B cell (primary cell): ENCODE measurements around the gene CST9L. TPM values are rescaled to one million over a fixed set of nuclear protein-coding genes. Genes with fewer than 3 reads are reported as not detected.

Experiments
- ATAC-seq: fragments of 200-7000 bp; cut with Tn5 transposase; one replicate; pipeline ENCODE4 v1.10.0; 2021; ENCODE audit warnings: low read depth, mild to moderate bottlenecking, moderate number of reproducible peaks, moderate library complexity
- CTCF ChIA-PET: fragments of 350-600 bp; sonication (Branson Sonifier 250); formaldehyde crosslinking; loops from one replicate; lab custom pipeline; 2021; ENCODE audit warnings: antibody characterized with exemption, inconsistent platforms; lab: Charles Lee
- POLR2A ChIA-PET: fragments of 350-600 bp; sonication (Branson Sonifier 250); formaldehyde crosslinking; loops from one replicate; lab custom pipeline; 2021; ENCODE audit warnings: antibody characterized with exemption; lab: Charles Lee
- DNase-seq: peaks from one replicate; pipeline ENCODE4 v3.0.0; 2013
- H2AFZ ChIP-seq: 2 replicates; pipeline ENCODE4 v1.6.1; 2012; ENCODE audit warnings: mild to moderate bottlenecking, low read depth, low read length; ENCODE audit not compliant: insufficient read depth, poor library complexity, severe bottlenecking
- H3K27ac ChIP-seq, 2 donors: 1 replicate in 1 of 2; 2 replicates in 1 of 2; pipeline ENCODE4 v1.5.1; 2012 to 2013; ENCODE audit warnings: low read length in 2 of 2, mild to moderate bottlenecking in 2 of 2, moderate library complexity in 1 of 2
- H3K27me3 ChIP-seq, 4 experiments: fragments of 200-600 bp in 1 of 4; sonication (generic) in 1 of 4; replicated peaks in 1 of 4; 1 replicate in 2 of 4; 2 replicates in 2 of 4; pipeline versions ENCODE4 v1.6.1 to v1.7.0; 2013 to 2016; ENCODE audit warnings: low read length in 3 of 4, mild to moderate bottlenecking in 2 of 4, mixed read lengths in 1 of 4, moderate library complexity in 1 of 4; ENCODE audit not compliant: insufficient read depth in 4 of 4, control insufficient read depth in 3 of 4; ENCODE audit errors: control extremely low read depth in 1 of 4
- H3K36me3 ChIP-seq, 2 experiments: replicated peaks in 1 of 2; 1 replicate in 1 of 2; 2 replicates in 1 of 2; pipeline versions ENCODE4 v1.6.1 to v1.7.1; 2013; ENCODE audit warnings: low read length in 1 of 2; ENCODE audit not compliant: insufficient read depth in 2 of 2, control insufficient read depth in 1 of 2; ENCODE audit errors: control extremely low read depth in 1 of 2, extremely low read depth in 1 of 2
- H3K4me1 ChIP-seq, 2 donors: fragments of 200-600 bp in 1 of 2; sonication (generic) in 1 of 2; 1 replicate in 1 of 2; 2 replicates in 1 of 2; pipeline versions ENCODE4 v1.5.1 to v1.6.1; 2013 to 2017; ENCODE audit warnings: low read length in 2 of 2; ENCODE audit not compliant: control insufficient read depth in 2 of 2, insufficient read depth in 2 of 2
- H3K4me2 ChIP-seq: replicated peaks from 2 replicates; pipeline ENCODE3; 2012; ENCODE audit warnings: mild to moderate bottlenecking, low read depth, low read length; ENCODE audit not compliant: poor library complexity, severe bottlenecking
- H3K4me3 ChIP-seq, 5 experiments: fragments of 200-600 bp in 1 of 5; sonication (generic) in 1 of 5; 1 replicate in 3 of 5; 2 replicates in 2 of 5; pipeline versions ENCODE4 v1.5.1 to v1.7.0; 2011 to 2016; ENCODE audit warnings: low read length in 4 of 5, mild to moderate bottlenecking in 4 of 5, low read depth in 2 of 5, control low read depth in 1 of 5, moderate library complexity in 1 of 5; ENCODE audit not compliant: insufficient read depth in 1 of 5; ENCODE audit errors: control extremely low read depth in 1 of 5, extremely low read depth in 1 of 5
- H3K79me2 ChIP-seq: fragments of 200-600 bp; sonication (generic); one replicate; pipeline ENCODE4 v1.6.0; 2016; ENCODE audit warnings: low read length; ENCODE audit not compliant: control insufficient read depth, insufficient read depth
- H3K9ac ChIP-seq: fragments of 200-600 bp; sonication (generic); 2 replicates; pipeline ENCODE4 v1.6.1; 2017; ENCODE audit warnings: mild to moderate bottlenecking, low read length, moderate library complexity
- H3K9me3 ChIP-seq, 3 donors: one replicate each; pipeline versions ENCODE4 v1.6.1 to v1.7.1; 2013; ENCODE audit warnings: low read length in 2 of 3; ENCODE audit not compliant: control insufficient read depth in 2 of 3, insufficient read depth in 1 of 3; ENCODE audit errors: control extremely low read depth in 1 of 3
- H4K20me1 ChIP-seq: 2 replicates; pipeline ENCODE4 v1.6.0; 2012; ENCODE audit warnings: mild to moderate bottlenecking, low read length; ENCODE audit not compliant: insufficient read depth, control insufficient read depth, poor library complexity, severe bottlenecking
- H3K27ac Mint-ChIP-seq: one replicate; pipeline ENCODE4 v1.8.0; 2021; ENCODE audit warnings: mixed read lengths
- H3K27me3 Mint-ChIP-seq: one replicate; pipeline ENCODE4 v1.8.0; 2021; ENCODE audit warnings: mixed read lengths
- H3K4me1 Mint-ChIP-seq: one replicate; pipeline ENCODE4 v1.8.0; 2021; ENCODE audit warnings: mixed read lengths
- H3K4me3 Mint-ChIP-seq: one replicate; pipeline ENCODE4 v1.8.0; 2021; ENCODE audit warnings: mixed read lengths
- H3K9me3 Mint-ChIP-seq: one replicate; pipeline ENCODE4 v1.8.0; 2022; ENCODE audit warnings: mixed read lengths; ENCODE audit not compliant: insufficient read depth
- EZH2 ChIP-seq: IDR thresholded peaks from 2 replicates; pipeline ENCODE4 v1.6.1; 2012; ENCODE audit warnings: borderline replicate concordance, low read depth, mild to moderate bottlenecking, moderate library complexity, low read length; ENCODE audit not compliant: insufficient read depth, poor library complexity, severe bottlenecking
- WGBS: methylation state at CpG from one replicate; pipeline ENCODE4 v1.1.5; 2013; ENCODE audit warnings: missing lambda C conversion rate; ENCODE audit not compliant: insufficient coverage; 5-methylcytosine and 5-hydroxymethylcytosine counted together
- intact Hi-C: fragments of 100-400 bp; cut with micrococcal nuclease; formaldehyde crosslinking; loops from one replicate; pipeline ENCODE4 v1.10.0; 2022
- polyA plus RNA-seq: library from polyadenylated mRNA; depleted of rRNA; stranded (reverse); fragments of >200 nt; gene quantifications from 2 replicates; pipeline ENCODE4 v1.2.3, GENCODE V29; 2012
- total RNA-seq, 2 donors: library from RNA; stranded (reverse); fragments of 120-200 nt in 1 of 2; gene quantifications; 1 replicate in 1 of 2; 2 replicates in 1 of 2; pipeline versions ENCODE4 v1.2.3 to v1.2.4, GENCODE V29; 2013 to 2022
- TF ChIP-seq, protein P1 (sequence below): fragments of 200-600 bp; IDR thresholded peaks from one replicate; pipeline ENCODE4 v1.8.0; 2022; ENCODE audit warnings: antibody characterized with exemption, mild to moderate bottlenecking

The CST9L gene
- total and polyA plus RNA-seq, 2 donors (not counting 1 experiment from before 2014, with no cell fraction given): not detected

DNA sequence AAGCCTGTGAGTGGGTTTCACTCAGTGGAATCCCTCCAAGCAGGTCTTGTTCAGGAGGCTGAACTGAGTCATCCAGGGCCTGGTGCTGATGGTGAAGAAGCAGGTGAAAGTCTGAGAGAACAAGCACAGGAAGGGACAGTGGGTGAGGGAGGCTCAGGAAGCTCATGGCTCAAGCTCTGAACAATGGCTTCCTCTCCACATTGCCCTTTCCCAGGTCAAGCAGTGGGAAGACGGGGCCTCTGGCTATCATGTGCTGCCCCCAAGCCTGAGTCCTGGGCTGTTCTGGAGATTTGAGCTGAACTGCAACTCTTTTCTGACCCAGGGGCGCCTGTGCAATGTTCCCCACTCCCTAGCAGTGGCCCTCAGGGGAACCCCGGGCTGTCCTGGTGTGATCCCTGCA lies 3.4 kb downstream of the CST9L start:
- Histone ChIP-seq H2AFZ (no peak overlapping the region), H3K79me2 (no peaks in the 10 kb centered on the region), H3K9ac (no peak overlapping the region), H3K4me3 (no peak overlapping the region), H3K4me2 (no peak overlapping the region), H4K20me1 (no peaks in the 10 kb centered on the region), H3K4me1 (no peaks in the 10 kb centered on the region), H3K36me3 (no peaks in the 10 kb centered on the region), H3K27me3 (no peaks in the 10 kb centered on the region), H3K27ac (no peak overlapping the region), H3K9me3 (peaks cover 3 to 23% (median 11%) of the 10 kb centered on the region in 3 donors)
- 93% methylated on average over 3 of the region's 3 CpGs for whole genome bisulfite sequencing
- intact Hi-C loops: no loop called here
- POLR2A ChIA-PET: no interaction called here
- ATAC-seq (no peak), DNase-seq (no peak)
- no peak overlapping the region for H3K4me3 Mint-ChIP-seq
- no peak overlapping the region for H3K27ac Mint-ChIP-seq
- CTCF ChIA-PET: no interaction called here
- H3K4me1 Mint-ChIP-seq: no peaks in the 10 kb centered on the region
- H3K9me3 Mint-ChIP-seq: peaks cover 2% of the 10 kb centered on the region
- TF ChIP-seq, protein P1, sequence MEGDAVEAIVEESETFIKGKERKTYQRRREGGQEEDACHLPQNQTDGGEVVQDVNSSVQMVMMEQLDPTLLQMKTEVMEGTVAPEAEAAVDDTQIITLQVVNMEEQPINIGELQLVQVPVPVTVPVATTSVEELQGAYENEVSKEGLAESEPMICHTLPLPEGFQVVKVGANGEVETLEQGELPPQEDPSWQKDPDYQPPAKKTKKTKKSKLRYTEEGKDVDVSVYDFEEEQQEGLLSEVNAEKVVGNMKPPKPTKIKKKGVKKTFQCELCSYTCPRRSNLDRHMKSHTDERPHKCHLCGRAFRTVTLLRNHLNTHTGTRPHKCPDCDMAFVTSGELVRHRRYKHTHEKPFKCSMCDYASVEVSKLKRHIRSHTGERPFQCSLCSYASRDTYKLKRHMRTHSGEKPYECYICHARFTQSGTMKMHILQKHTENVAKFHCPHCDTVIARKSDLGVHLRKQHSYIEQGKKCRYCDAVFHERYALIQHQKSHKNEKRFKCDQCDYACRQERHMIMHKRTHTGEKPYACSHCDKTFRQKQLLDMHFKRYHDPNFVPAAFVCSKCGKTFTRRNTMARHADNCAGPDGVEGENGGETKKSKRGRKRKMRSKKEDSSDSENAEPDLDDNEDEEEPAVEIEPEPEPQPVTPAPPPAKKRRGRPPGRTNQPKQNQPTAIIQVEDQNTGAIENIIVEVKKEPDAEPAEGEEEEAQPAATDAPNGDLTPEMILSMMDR: no peak
- TF ChIP-seq EZH2: no peak
- H3K27me3 Mint-ChIP-seq: no peaks in the 10 kb centered on the region

DNA sequence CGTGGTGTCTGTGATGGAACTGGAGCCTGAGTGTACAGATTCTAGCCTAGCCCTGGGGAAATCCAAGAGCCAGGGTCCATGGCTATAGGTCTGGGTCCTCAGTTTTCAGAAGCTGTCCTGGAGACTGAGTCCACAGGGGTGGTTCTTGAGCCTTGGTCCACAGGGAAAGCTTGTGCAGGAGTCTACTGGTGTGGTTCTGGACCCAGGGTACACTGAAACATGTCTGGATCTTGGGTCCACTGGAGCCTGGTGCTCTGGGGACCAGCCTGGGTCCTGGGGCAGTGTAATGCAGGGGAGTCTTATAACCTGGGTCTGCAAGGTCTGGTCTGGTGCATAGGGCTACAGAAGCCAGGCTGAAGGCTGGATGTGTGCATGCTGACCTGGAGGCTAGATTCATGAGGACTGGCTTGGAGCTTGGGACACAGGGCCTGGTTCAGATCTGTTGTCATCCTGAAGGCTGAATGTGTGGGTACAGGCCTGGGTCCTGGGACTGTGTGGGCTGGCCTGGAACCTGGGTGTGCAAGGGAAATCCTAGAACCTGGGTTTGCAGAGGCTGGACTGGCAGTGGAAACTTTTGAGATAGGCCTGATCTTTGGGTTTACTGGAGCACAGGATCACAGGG lies 5.5 kb downstream of the CST9L start:
- no peaks in the 10 kb centered on the region for H3K36me3 ChIP-seq
- intact Hi-C loops: no loop called here
- Mint-ChIP-seq H3K27me3 (no peaks in the 10 kb centered on the region), H3K4me1 (no peaks in the 10 kb centered on the region), H3K27ac (no peak overlapping the region), H3K9me3 (peaks cover 5% of the 10 kb centered on the region), H3K4me3 (no peak overlapping the region)
- H2AFZ ChIP-seq: no peak overlapping the region
- H3K9me3 ChIP-seq: peaks cover 3 to 23% (median 11%) of the 10 kb centered on the region in 3 donors
- no peak overlapping the region for H3K9ac ChIP-seq
- TF ChIP-seq EZH2: no peak
- TF ChIP-seq, protein P1: no peak
- 91% methylated on average over 1 of the region's 1 CpG for WGBS
- H3K27me3 ChIP-seq: no peaks in the 10 kb centered on the region
- ChIA-PET CTCF (no interaction called here), POLR2A (no interaction called here)
- DNase-seq (no peak), ATAC-seq (no peak)
- H3K4me2 ChIP-seq: no peak overlapping the region
- H3K4me1 ChIP-seq: no peaks in the 10 kb centered on the region
- H4K20me1 ChIP-seq: no peaks in the 10 kb centered on the region
- no peak overlapping the region for H3K27ac ChIP-seq
- H3K4me3 ChIP-seq: no peak overlapping the region
- H3K79me2 ChIP-seq: no peaks in the 10 kb centered on the region
